K562 (cell line): ENCODE measurements around the gene DRD2. TPM values are rescaled to one million over a fixed set of nuclear protein-coding genes. Genes with fewer than 3 reads are reported as not detected.

Experiments used
- HDAC8 ChIP-seq: fragments of 450-650 bp; IDR thresholded peaks from 2 replicates; pipeline ENCODE4 v1.6.1; 2016; ENCODE audit warnings: mild to moderate bottlenecking, missing genetic modification characterization, moderate library complexity, missing compliant biosample characterization
- REST ChIP-seq, 2 experiments: fragments of 450-650 bp; formaldehyde crosslinking in 1 of 2; IDR thresholded peaks; 2 replicates each; pipeline versions ENCODE4 v1.4.0 to v1.6.1; 2014 to 2020; ENCODE audit warnings: mild to moderate bottlenecking in 2 of 2, borderline replicate concordance in 1 of 2, low read depth in 1 of 2
- polyA plus RNA-seq, 8 experiments: library from polyadenylated mRNA; depleted of rRNA in 4 of 8; stranded (reverse) in 5 of 8; unstranded in 3 of 8; fragments of >200 nt; fragmentation: Nextera tagmentation in 2 of 8; fragmentation: Illumina TruSeq in 1 of 8; extraction: Ambion mirVana in 2 of 8; extraction: Trizol in 1 of 8; gene quantifications; 2 replicates each; pipeline versions ENCODE4 v1.2.1 to v1.2.3, GENCODE V29; 2011 to 2014; ENCODE audit warnings: inconsistent platforms in 1 of 8, missing spikeins in 1 of 8
- total RNA-seq, 7 experiments: library from RNA; depleted of rRNA in 6 of 7; stranded (reverse); fragments of >200 nt in 6 of 7; fragmentation: Illumina TruSeq in 2 of 7; extraction: Trizol in 2 of 7; gene quantifications; 2 replicates each; pipeline versions ENCODE4 v1.2.1 to v1.2.3, GENCODE V29; 2011 to 2021; ENCODE audit warnings: low replicate concordance in 1 of 7

DRD2 gene
- total and polyA plus RNA-seq, 9 of the 15 experiments (the other 6 are each of a cell fraction or from before 2014, with no cell fraction given) = not detected

GRCh38 chr11:113420808-113421207 is 54.4 kb downstream of the DRD2 start (continued):
- no peak for TF ChIP-seq REST (IDR thresholded peaks at IDR 0.05; ENCODE audit: borderline replicate concordance)
- TF ChIP-seq REST (CRISPR knock-in tag; IDR thresholded peaks at IDR 0.05; ENCODE audit: low read depth) = no peak
- no peak for TF ChIP-seq HDAC8 (tag)
- TF ChIP-seq, all 486 proteins: peak for 0
